OCI-LY1 (cell line): ENCODE results near the gene DLX1.

Experiments
- H2AFZ ChIP-seq: fragments of 200-600 bp; sonication (generic), shearing (Covaris generic); 2 replicates; pipeline ENCODE4 v1.6.0; 2014; ENCODE audit warnings: antibody characterized with exemption, mild to moderate bottlenecking, low read length
- H3F3A ChIP-seq: fragments of 200-600 bp; sonication (generic), shearing (Covaris generic); 2 replicates; pipeline ENCODE4 v1.6.0; 2014; ENCODE audit warnings: mild to moderate bottlenecking, antibody characterized with exemption, low read length, moderate library complexity; ENCODE audit not compliant: insufficient read depth
- H3K27ac ChIP-seq: fragments of 200-600 bp; sonication (generic); 2 replicates; pipeline ENCODE4 v1.5.1; 2014; ENCODE audit warnings: low read length, mixed run types, mild to moderate bottlenecking, low read depth; ENCODE audit not compliant: poor library complexity, severe bottlenecking
- H3K27me3 ChIP-seq: fragments of 200-600 bp; sonication (generic); 2 replicates; pipeline ENCODE4 v1.6.0; 2014; ENCODE audit warnings: antibody characterized with exemption, mild to moderate bottlenecking, low read length, moderate library complexity; ENCODE audit not compliant: insufficient read depth
- H3K36me3 ChIP-seq: fragments of 200-600 bp; sonication (generic); 2 replicates; pipeline ENCODE4 v1.6.1; 2014; ENCODE audit warnings: mild to moderate bottlenecking, antibody characterized with exemption, low read length, moderate library complexity, mixed read lengths; ENCODE audit not compliant: insufficient read depth
- H3K4me1 ChIP-seq: fragments of 200-600 bp; sonication (generic); 2 replicates; pipeline ENCODE4 v1.5.1; 2014; ENCODE audit warnings: mild to moderate bottlenecking, low read length, moderate library complexity; ENCODE audit not compliant: insufficient read depth, severe bottlenecking
- H3K4me2 ChIP-seq: fragments of 200-600 bp; sonication (generic), shearing (Covaris generic); 2 replicates; pipeline ENCODE4 v1.6.1; 2014; ENCODE audit warnings: low read length
- H3K4me3 ChIP-seq: fragments of 200-600 bp; sonication (generic); 2 replicates; pipeline ENCODE4 v1.5.1; 2014; ENCODE audit warnings: low read length, low read depth, mild to moderate bottlenecking, mixed read lengths; ENCODE audit not compliant: poor library complexity, severe bottlenecking
- H3K79me2 ChIP-seq: fragments of 200-600 bp; shearing (Covaris generic); 2 replicates; pipeline ENCODE4 v1.6.1; 2016; ENCODE audit warnings: mixed run types, low read length, mixed read lengths; ENCODE audit not compliant: insufficient read depth
- H3K9ac ChIP-seq: fragments of 200-600 bp; sonication (generic), shearing (Covaris generic); 2 replicates; pipeline ENCODE4 v1.6.1; 2014; ENCODE audit warnings: mild to moderate bottlenecking, low read length, mixed read lengths
- H3K9me2 ChIP-seq: fragments of 200-600 bp; sonication (generic), shearing (Covaris generic); 2 replicates; pipeline ENCODE4 v1.6.1; 2014; ENCODE audit warnings: low read depth, mild to moderate bottlenecking, low read length, mixed read lengths
- H3K9me3 ChIP-seq: fragments of 200-600 bp; shearing (Covaris generic); 2 replicates; pipeline ENCODE4 v1.6.1; 2014; ENCODE audit warnings: low read length, mixed read lengths
- H4K20me1 ChIP-seq: fragments of 200-600 bp; sonication (generic), shearing (Covaris generic); 2 replicates; pipeline ENCODE4 v1.6.0; 2016; ENCODE audit warnings: mild to moderate bottlenecking, low read length; ENCODE audit not compliant: insufficient read depth
- CTCF ChIP-seq: fragments of 200-600 bp; sonication (generic), shearing (Covaris generic); IDR thresholded peaks from 2 replicates; pipeline ENCODE4 v1.5.1; 2017; ENCODE audit warnings: mild to moderate bottlenecking, antibody characterized with exemption, low read length, moderate library complexity, mixed read lengths
- EZH2 ChIP-seq: fragments of 200-600 bp; sonication (generic), shearing (Covaris generic); IDR thresholded peaks from 2 replicates; pipeline ENCODE4 v1.8.0; 2017; ENCODE audit warnings: borderline replicate concordance, mixed run types, mild to moderate bottlenecking, antibody characterized with exemption, low read length, moderate library complexity, mixed read lengths

The DLX1 gene

GRCh38 chr2:172088245-172089004, 3.1 kb downstream of the DLX1 start:
- H3K27ac ChIP-seq = no peak overlapping the region
- H2AFZ ChIP-seq = no peak overlapping the region
- no peaks in the 10 kb centered on the region for H3F3A ChIP-seq

GRCh38 chr2:172089005-172089504, 3.7 kb downstream of the DLX1 start:
- Histone ChIP-seq H3K27me3 (no peaks in the 10 kb centered on the region; the same call in 1 of the 2 replicates), H4K20me1 (no peaks in the 10 kb centered on the region), H3K4me3 (no peak overlapping the region), H2AFZ (no peak overlapping the region), H3K9me2 (no peaks in the 10 kb centered on the region), H3K79me2 (no peaks in the 10 kb centered on the region), H3K4me2 (no peak overlapping the region), H3K27ac (no peak overlapping the region), H3K4me1 (peaks cover 9% of the 10 kb centered on the region), H3K9ac (no peak overlapping the region), H3F3A (no peaks in the 10 kb centered on the region), H3K9me3 (no peaks in the 10 kb centered on the region), H3K36me3 (no peaks in the 10 kb centered on the region)
- TF ChIP-seq CTCF = no peak
- TF ChIP-seq EZH2 = no peak

More at GRCh38 chr2:172088245-172089004, 3.1 kb downstream of the DLX1 start:
- H3K27me3 ChIP-seq = no peaks in the 10 kb centered on the region; the same call in 1 of the 2 replicates
- peaks cover 9% of the 10 kb centered on the region for H3K4me1 ChIP-seq
- no peaks in the 10 kb centered on the region for H3K9me2 ChIP-seq
- TF ChIP-seq EZH2 = no peak
- no peak for TF ChIP-seq CTCF
- H4K20me1 ChIP-seq = no peaks in the 10 kb centered on the region
- H3K9ac ChIP-seq = no peak overlapping the region
- H3K9me3 ChIP-seq = no peaks in the 10 kb centered on the region
- no peaks in the 10 kb centered on the region for H3K79me2 ChIP-seq
- H3K4me3 ChIP-seq = no peak overlapping the region
- no peak overlapping the region for H3K4me2 ChIP-seq
- H3K36me3 ChIP-seq = no peaks in the 10 kb centered on the region

- H3K27ac ChIP-seq = no peak overlapping the region
- H3K27me3 ChIP-seq = no peaks in the 10 kb centered on the region; the same call in 1 of the 2 replicates
- H4K20me1 ChIP-seq = no peaks in the 10 kb centered on the region
- no peak overlapping the region for H3K4me2 ChIP-seq
- H3K4me3 ChIP-seq = no peak overlapping the region
- H3K36me3 ChIP-seq = no peaks in the 10 kb centered on the region
- H2AFZ ChIP-seq = no peak overlapping the region
- no peak overlapping the region for H3K9ac ChIP-seq
- no peaks in the 10 kb centered on the region for H3K9me3 ChIP-seq
- peaks cover 10% of the 10 kb centered on the region for H3K4me1 ChIP-seq
- no peaks in the 10 kb centered on the region for H3K79me2 ChIP-seq
- H3F3A ChIP-seq = no peaks in the 10 kb centered on the region
- H3K9me2 ChIP-seq = no peaks in the 10 kb centered on the region
- no peak for TF ChIP-seq EZH2
- no peak for TF ChIP-seq CTCF
Observed at GRCh38 chr2:172089633-172090032, 4.3 kb downstream of the DLX1 start.
